NCI-H524 (cell line): ENCODE data around the gene CIROP.

Experiments
- DNase-seq, 2 experiments: peaks; one replicate each; lab custom pipeline; 2025; lab: John Stamatoyannopoulos, UW

Gene CIROP

DNA sequence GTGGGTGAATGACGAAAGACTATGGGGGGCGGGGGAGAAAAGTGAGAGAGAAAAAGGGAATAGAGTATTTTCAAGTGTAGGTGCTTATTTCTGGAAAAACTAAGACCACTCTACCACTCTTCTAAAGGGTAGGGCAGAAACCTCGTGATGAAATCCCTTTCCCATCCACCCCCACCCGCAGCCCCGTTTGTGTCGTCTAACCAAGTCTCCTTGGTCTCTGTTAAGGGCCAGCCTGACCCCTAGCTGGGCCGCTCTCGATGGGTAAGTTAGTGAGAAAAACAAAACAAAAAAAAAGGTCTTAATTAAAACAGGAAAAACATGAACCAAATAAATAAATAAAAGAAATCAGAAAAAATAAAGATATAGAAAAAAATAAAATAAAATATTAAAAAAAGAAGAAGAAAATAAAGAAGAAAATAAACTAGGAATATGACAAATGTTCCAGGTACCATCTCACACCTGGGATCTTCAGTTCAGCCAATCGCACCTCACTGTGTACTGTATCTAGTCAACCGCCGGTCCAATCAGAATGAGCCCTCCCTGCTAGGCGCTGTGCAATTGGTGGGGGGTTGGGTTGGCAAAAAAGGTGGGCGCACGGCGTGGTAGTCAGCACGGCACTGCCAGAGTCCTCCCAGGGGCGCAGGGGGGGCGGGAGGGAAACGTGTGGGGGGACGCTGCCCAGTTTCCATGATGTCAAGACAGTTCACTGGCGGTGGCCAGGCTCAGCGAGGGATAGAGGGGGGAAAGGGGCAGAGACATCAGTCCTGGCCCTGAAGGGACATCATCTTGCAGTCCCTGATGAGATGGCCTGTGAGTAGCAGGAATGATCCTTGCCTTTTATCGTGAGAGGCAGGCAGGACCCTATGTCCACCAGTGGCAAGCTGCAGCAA lies 37.7 kb downstream of the CIROP start:
- DNase-seq = no peak

DNA sequence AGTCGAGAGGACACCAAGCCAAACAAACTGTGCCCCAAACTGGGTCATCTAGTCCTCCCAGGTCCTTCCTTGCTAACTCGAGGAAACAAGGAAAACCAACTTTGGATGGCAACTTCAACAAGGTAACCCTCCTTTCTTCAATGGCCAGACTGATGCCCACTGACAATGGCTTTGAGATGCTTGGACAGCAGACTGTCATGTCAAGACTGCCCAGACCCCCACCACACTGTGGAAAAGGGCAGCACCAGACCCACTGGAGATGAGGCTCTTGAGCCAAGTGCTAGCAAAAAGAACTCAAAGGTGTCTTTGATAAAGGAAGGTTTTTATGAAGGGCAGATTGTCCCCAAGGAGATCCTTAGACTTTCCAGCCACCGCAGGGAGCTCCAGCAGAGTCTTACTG lies 38.4 kb downstream of the CIROP start:
- DNase-seq = no peak

DNA sequence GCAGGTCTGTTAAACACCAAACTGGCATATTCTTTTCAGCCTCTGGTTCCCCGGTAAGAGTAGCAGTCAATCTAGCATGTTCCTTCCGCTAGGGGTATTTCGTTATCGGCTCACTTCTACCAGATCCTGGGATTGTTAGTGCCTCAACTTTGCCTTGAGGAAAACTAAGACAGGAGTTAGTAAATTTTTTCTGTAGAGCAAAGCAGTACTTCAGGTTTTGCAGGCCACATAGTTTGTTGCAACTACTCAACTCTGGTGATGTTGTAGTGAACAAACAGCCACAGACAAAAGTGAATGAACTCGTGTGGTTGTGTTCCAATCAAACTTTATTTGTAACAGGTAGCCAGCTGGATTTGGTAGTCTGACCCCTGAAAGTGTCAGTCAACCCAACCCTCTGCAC lies 41.2 kb downstream of the CIROP start:
- no peak for DNase-seq

DNA sequence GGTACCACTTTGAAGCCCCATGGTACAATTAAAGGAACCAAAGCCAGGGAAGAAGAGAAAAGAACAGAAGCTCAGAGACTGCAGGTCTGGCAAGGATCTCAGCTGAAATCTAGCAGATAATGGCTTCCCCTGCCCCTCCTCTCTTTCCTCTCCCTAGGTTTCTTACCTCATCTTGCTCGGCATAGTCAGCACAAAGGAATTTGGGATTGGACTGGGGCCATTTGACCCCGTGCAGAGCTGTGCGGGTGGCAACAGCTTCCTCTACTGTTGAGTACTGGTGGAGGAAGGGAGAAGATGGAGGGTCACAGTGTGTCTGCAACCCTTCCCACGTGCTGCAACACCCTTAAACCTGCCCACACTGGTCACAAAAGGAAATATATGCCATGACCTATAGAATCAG lies 42.8 kb downstream of the CIROP start:
- no peak for DNase-seq

DNA sequence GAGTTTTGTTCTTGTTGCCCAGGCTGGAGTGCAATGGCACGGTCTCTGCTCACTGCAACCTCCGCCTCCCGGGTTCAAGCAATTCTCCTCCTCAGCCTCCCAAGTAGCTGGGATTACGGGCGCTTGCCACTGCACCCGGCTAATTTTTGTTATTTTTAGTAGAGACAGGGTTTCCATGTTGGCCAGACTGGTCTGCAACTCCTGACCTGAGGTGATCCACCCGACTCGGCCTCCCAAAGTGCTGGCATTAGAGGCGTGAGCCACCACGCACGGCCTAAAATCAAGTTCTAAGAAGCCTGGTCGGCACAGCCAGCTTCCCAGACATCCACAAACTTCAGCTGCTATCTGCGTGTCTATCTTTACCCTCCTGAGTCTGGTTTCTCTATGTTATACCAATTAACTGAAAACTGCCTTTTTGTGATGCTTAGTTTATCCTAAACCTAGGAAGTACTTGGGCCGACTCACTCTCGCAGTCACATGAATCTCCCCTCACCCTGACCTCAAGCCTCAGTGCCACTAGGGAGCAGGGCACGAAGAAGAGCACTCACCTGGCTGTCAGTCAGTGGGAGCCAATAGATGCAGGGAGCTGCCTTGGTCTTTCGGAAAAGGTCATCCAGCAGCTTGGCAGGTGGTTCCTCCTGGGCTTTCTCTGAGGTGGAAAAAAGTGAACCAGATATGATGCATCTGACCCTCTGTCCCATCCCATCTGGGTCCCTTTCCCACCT lies 44.1 kb downstream of the CIROP start:
- no peak for DNase-seq

DNA sequence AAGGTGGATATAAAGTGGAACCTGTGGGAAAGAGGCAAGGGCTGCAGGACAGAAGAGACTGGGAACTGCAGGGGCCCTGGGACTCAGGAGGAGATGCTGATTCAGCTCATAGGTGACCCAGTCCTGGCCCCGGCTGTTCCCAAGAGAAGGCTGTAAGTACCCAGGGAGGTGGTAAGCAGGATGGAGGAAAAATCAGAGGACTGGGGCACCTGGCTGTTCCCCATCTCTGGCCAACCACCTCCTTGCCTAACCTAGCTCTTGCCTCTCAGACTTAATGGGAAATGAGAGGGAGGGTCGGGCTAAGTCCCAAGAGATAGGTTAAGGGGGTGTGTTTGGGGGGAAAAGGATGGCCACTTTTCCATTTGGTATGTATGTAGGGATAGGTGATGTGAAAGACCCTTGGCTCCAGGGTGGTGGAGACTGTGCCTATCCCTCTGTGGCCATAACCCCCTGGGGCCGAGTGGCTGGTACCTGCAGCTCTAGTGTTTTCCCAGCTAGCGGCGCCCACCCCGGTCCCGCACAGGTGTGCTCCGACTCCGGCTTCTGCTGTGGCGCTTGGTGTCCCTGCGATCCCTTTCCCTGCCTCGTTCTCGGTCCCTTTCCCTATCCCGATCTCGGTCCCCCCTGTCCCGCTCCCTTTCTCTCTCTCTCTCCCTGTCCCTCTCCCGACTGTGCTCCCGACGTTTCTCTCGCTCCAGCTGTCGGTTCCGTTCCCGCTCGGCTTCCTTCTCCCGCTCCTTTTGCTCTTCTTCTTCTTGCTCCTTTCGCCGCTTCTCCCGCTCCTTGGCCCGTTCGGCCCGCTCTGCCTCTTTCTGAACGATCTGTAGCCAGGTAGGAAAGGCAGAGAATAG lies 45.9 kb downstream of the CIROP start:
- no peak for DNase-seq

DNA sequence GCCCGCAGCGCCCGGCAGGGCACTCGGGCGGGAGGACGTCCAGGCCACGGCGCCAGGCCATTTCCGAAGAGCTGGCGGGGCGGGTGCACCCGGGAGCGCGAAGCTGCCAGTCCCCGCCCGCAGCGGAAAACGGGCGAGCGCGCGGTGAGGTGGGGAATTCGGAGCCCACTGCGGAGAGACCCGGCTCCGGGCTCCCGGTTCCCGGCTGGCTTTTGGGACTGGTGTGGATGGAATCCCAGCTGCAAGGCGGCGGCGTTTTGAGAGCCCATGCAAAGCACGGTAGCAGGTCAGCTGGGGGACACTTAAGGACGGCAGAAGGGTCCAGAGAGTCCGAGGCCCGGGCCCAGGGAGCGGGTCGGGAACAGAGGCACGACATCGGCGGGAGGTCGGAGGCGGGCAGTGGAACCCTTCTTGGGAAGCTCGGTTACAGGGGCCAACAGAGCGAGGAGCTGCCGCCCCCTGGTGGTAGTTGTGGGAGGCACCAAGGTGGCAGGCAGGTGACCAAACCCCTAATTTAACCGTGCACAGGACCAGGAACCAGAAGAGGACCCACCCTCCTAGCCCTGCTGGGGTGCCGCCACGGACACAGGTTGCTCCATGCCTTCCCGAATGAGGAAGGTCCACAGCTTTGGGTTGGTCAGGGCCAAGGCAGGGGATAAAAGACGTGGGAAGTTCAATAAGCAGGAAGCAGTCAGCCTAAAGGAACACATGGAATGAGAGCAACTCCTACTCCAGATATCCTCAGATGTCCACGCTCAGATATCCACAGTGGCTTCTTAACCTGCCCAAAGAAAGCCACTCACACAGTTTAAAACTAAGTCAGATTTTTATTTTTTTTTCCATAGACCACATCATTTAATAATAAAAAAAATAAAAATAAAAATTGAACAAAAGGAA lies 46.8 kb downstream of the CIROP start:
- DNase-seq = no peak

DNA sequence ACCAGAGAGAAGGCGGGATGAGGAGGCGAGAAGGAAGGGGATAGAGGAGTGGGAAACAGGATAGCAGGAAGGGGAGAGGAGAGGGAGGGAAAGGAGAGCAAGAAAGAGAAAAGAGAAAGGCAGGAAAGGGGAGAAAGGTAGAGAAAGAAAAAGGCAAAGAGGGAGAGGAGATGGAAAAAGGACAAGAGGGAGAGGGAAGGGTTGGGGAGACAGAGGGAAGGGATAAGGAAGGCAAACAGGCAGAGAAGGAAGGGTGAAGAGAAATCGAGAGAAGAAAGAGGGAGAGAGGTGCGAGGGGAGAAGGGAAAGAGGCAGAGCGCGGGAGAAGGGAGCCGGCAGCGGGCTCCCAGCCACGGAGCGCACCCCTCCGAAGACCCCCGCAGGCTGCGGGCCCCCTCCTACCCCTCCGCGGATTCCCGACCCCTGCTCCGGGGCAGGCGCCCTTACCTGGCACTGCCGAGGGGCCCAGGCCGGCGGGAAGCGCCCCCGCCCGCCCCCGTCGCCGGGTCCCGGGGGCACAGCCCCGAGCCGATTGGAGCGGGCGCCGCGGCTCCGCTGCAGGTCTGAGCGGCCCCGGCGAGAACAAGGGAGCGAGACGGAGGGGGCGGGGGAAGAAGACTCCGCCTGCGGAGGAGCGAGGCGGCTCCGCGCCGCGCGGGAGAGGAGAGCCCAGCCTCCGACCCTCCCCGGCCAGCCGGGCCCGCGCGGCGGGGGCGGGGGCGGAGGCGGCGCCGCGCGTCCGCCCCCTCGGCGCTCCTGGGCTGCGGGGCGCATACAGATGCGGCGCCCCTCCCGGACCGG lies 47.6 kb downstream of the CIROP start, which contains the start of gene CDH24:
Gene CDH24, minus strand, starts transcription at position 565 of the 801 bp plus-strand sequence. CDS start 1,787 bp downstream, outside the sequence.
- DNase-seq = no peak

DNA sequence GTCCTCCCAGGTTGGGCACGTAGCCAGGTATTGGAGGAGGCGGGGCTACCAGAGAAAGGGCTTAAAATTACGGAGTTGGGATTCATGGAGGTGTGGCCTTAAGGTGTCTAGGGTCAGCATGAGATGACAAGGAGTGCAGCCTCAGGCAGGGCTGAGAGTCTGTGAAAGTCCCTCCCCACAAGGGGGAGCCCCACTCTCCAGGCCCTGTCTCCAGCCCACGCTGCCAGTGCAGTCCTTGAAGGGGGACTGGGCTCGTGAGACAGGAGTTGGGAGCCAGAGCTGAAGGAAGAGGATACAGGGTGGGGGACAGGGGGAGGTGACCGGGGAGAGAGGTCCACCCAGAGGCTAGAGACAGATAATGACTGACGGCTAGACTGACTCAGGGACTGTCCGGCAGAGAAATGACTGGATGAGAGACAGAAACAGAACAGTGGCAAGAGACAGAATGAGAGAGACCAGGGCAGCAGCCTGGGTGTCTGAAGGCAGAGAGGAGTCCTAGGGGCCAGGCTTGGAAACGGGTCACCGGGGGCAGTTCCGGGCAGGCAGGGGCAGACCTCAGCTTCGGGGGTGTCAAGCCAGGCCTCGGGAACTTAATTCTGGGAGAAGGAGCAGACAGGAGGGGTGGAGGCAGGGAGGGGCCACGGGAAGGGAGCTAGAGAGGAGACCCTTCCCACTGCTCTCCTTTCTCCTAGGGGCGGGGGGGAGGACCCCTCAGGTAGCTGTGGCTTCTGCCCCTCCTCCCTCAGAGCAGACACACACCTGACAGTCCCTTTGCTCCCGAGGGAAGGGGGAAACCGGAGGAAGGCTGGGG lies 48.4 kb downstream of the CIROP start:
- DNase-seq = no peak

DNA sequence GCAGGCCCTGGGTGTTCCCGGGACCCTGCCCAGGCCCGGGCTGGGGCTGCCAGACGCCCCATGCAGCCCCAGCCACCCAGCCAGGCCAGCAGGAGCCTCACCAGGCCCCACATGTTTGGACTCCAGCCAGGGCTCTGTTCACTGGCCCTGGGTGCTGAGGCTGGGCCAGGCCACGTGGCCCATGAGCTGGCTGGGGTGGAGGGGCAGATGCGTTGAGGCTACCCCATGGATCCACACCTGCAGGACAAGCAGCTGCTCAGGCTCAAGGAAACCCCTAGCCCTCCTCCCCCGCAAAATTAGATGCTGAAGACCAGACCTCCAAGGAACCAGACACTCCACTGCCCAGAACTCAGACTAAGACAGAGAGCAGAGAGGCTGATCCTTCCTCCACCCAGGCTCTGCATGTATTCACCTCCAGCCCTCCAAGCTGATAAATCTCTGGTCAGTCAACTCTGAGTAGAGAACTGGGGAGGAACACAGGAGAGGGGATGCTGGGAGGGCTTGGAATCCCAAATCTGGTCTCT lies 49.1 kb downstream of the CIROP start:
- DNase-seq = no peak

DNA sequence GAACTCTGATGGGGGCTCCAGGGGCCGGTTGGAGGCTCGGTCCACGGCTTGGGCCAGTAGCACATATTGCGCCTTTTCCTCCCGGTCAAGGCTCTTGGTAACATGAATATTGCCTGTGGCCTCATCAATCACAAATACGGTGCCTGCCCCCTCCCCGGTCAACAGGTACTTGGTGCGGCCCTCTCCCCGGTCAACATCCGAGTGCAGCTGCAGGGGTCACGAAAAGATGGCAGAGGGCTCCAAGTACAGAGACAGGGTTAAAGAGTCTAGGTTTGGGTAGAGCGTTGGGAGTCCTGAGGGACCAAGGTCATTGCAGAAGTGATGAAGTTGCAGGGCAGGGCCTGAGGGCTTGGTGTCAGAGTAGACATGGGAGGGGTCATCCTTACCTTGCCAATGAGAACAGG lies 49.6 kb downstream of the CIROP start:
- DNase-seq = no peak

DNA sequence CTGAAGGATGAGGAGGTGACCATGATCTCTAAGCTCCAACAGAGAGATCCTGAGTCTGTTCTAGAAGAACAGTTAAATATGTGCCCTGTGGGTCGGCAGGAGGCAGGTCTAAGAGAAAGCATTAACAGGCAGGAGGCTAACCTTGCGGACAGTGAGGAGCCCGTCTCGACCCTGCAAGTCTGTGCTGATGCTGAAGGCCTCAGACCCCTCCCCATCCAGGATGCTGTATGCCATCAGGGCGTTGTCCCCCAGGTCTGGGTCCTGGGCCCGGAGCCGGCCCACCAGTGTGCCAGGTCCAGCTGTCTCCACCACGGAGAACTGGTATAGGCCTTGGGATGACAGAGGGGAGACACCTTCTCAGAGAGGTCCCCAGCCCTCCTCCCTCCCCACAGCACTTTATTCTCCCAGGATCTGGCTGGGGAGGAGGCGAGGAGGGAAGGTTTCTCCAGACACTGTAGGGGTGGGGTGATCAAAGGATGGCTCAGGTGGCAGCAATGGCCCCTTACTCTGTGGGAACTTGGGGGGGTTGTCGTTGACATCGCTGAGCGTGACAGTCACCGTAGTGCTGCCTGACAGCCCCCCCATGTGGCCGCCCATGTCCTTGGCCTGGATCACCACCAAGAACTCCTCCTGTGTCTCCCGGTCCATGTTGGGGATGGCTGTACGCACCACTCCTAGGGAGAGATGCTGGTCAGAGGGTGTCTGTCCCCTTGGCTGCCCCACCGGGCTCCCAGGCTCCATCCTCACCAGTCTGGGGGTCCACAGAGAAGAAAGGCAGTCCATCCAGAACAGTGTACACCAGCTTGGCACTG lies 50.6 kb downstream of the CIROP start:
- DNase-seq = no peak

DNA sequence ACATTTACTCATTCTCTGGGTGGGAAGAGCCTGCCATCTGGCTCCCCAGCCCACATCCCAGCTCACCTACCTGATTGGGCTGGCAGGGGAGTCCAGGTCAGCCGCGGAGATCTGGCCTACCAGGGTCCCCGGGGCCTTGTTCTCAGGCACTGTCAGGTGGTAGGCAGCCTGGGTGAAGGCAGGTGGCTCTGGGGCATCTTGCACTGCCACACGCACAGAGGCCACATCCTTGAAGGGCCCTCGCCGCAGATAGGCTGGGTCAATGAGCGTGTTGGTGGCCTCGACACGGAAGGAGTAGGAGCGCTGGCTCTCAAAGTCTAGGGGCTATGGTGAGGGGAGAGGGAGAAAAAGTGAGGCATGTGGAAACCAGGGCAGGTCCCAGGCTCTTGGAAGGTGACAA lies 51.4 kb downstream of the CIROP start:
- no peak for DNase-seq

DNA sequence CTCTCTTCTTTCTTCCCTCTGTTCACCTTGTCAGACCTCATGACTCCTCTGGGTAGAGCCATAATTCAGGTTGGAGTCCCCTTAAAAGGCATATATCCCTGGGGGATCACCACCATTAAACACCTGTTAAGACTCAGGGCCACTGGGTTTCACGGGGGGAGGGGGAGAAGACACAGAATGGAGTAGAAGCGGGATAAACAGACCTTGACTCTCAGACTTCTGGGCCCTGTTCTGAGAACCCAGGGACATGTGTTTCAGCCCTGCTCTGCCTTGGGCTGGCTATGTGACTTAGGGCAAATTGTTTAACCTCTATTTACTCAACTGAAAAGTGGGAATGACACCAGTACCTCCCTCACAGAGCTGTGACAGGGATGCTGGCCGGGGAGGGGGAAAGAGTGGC lies 52.1 kb downstream of the CIROP start:
- DNase-seq = no peak

DNA sequence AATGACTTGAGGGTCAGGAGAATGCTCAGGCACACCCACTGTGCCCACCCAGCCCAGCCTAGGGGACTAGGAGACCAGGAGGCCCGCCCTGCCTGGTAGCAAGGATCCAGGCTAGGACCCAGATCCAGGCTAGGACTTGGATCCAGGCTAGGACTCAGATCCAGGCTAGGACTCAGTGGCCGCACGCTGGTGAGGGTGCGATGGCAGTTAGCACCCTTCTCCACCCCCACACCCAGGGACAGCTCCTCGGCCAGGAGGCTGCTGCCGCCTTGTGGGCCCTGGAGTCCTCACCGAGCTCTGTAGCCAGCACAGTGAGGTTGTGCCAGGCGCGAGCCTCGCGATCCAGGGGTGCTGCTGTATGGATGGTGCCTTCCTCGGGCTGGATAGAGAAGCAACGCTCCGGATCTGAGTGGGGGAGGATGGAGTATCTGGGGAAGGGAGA lies 52.6 kb downstream of the CIROP start:
- DNase-seq = no peak

DNA sequence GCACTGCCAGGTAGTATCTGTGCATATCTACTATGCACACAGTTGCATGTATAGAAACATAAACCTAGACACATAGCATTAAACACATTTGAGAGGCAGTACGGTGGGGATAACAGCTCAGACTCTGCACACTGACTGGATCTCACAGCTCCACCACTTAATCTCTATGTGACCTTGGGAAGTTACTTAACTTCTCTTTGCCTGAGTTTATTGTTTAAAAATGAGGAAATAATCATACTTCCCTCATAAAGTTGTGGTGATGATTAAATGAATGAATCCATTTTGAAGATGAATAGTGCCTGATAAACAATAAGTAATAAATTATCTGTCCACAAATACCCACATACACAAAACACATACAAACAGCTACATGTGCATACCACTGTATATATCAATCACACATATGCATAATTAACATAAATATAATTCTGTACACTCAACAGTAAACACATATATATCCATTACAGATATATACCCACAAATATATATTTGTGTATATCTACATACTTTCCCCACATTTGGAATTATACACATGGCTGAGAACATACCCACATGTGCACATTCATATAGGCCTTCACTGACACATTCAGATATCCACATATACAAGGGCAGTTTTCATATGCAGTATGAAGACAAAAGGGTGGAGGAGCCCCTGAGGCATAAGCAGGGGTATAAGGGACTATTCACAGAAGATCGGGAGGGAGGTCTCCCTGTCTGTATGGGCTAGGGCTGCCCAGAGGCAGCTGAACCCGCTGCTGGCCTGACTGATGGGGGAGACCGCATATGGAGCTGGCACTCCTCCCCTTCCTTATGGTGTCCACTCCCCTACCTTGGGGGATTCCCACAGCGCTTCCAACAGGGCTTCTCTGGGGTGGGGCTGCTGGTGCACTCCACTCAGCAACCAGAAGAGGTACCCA lies 53.4 kb downstream of the CIROP start:
- no peak for DNase-seq
